OCI-LY7 (cell line): ENCODE measurements around the gene NAGS. TPM values are rescaled to one million over a fixed set of nuclear protein-coding genes. Genes with fewer than 3 reads are reported as not detected.

ENCODE experiments used
- BruUV-seq: library from RNA; stranded (reverse); fragments of 400-500 nt; replicated peaks from 2 replicates; lab custom pipeline; 2021; lab: Mats Ljungman, UMichigan
- CTCF ChIA-PET: fragments of 300-600 bp; sonication (Branson Sonifier 250); formaldehyde crosslinking; loops from one replicate; lab custom pipeline; 2022; ENCODE audit warnings: antibody characterized with exemption; ENCODE audit not compliant: unreplicated experiment; lab: Charles Lee
- POLR2A ChIA-PET: fragments of 300-600 bp; sonication (Branson Sonifier 250); formaldehyde crosslinking; loops from one replicate; lab custom pipeline; 2022; ENCODE audit warnings: antibody characterized with exemption; lab: Charles Lee
- DNase-seq: peaks from one replicate; pipeline ENCODE4 v3.0.0-alpha.2; 2015; ENCODE audit warnings: low spot score
- H2AFZ ChIP-seq: fragments of 200-600 bp; sonication (generic), shearing (Covaris generic); 2 replicates; pipeline ENCODE4 v1.6.1; 2014; ENCODE audit warnings: mild to moderate bottlenecking, antibody characterized with exemption, low read length, moderate library complexity
- H3K27ac ChIP-seq: fragments of 200-600 bp; sonication (generic); 2 replicates; pipeline ENCODE4 v1.5.1; 2014; ENCODE audit warnings: mixed run types, low read depth, mild to moderate bottlenecking, moderate library complexity, low read length, inconsistent platforms; ENCODE audit not compliant: poor library complexity, severe bottlenecking
- H3K36me3 ChIP-seq: fragments of 200-600 bp; sonication (generic); 2 replicates; pipeline ENCODE4 v1.6.1; 2014; ENCODE audit warnings: mild to moderate bottlenecking, antibody characterized with exemption, low read length, moderate library complexity, mixed read lengths; ENCODE audit not compliant: insufficient read depth
- H3K4me1 ChIP-seq: fragments of 200-600 bp; sonication (generic); 2 replicates; pipeline ENCODE4 v1.5.1; 2014; ENCODE audit warnings: mild to moderate bottlenecking, low read length; ENCODE audit not compliant: insufficient read depth, poor library complexity, severe bottlenecking
- H3K4me2 ChIP-seq: fragments of 200-600 bp; sonication (generic); 2 replicates; pipeline ENCODE4 v1.6.1; 2014; ENCODE audit warnings: mild to moderate bottlenecking, low read length
- H3K4me3 ChIP-seq: fragments of 200-600 bp; sonication (generic); 2 replicates; pipeline ENCODE4 v1.5.1; 2014; ENCODE audit warnings: mild to moderate bottlenecking, low read depth, low read length; ENCODE audit not compliant: poor library complexity, severe bottlenecking
- H3K79me2 ChIP-seq: fragments of 200-600 bp; sonication (generic); 2 replicates; pipeline ENCODE4 v1.6.1; 2016; ENCODE audit warnings: low read depth, mild to moderate bottlenecking, low read length, moderate library complexity, mixed read lengths; ENCODE audit not compliant: insufficient read depth
- H3K9me2 ChIP-seq: fragments of 200-600 bp; sonication (generic); 2 replicates; pipeline ENCODE4 v1.6.1; 2016; ENCODE audit warnings: mild to moderate bottlenecking, low read length, mixed read lengths; ENCODE audit not compliant: insufficient read depth
- H3K9me3 ChIP-seq: fragments of 200-600 bp; sonication (generic); 2 replicates; pipeline ENCODE4 v1.6.1; 2014; ENCODE audit warnings: mild to moderate bottlenecking, mixed run types, low read length, mixed read lengths
- H4K20me1 ChIP-seq: fragments of 200-600 bp; sonication (generic); 2 replicates; pipeline ENCODE4 v1.6.1; 2014; ENCODE audit warnings: mild to moderate bottlenecking, antibody characterized with exemption, low read length, moderate library complexity, mixed read lengths; ENCODE audit not compliant: insufficient read depth
- CTCF ChIP-seq: fragments of 200-600 bp; sonication (generic); conservative IDR thresholded peaks from 2 replicates; pipeline ENCODE4 v1.5.1; 2014; ENCODE audit warnings: mild to moderate bottlenecking, antibody characterized with exemption, low read length, moderate library complexity, mixed read lengths
- EZH2phosphoT487 ChIP-seq: fragments of 200-600 bp; sonication (generic); IDR thresholded peaks from 2 replicates; pipeline ENCODE4 v1.6.1; 2018; ENCODE audit warnings: low read depth, borderline replicate concordance, mild to moderate bottlenecking, mixed run types, antibody characterized with exemption, low read length, moderate library complexity, mixed read lengths
- intact Hi-C: fragments of 100-400 bp; cut with micrococcal nuclease; formaldehyde crosslinking; loops from one replicate; pipeline ENCODE4 v1.10.0; 2022; ENCODE audit not compliant: unreplicated experiment
- total RNA-seq, 2 experiments: library from RNA; depleted of rRNA in 1 of 2; stranded (reverse); fragments of >200 nt in 1 of 2; shearing (Covaris generic) in 1 of 2; gene quantifications; 2 replicates each; pipeline ENCODE4 v1.2.3, GENCODE V29; 2014 to 2022

Gene NAGS
- total RNA-seq, 2 experiments from 2014 or later: 0.32 to 1.5 TPM

GRCh38 chr17:44005527-44006271 is 1.3 kb downstream of the NAGS start:
- peaks cover 23% of the 10 kb centered on the region for H3K4me1 ChIP-seq
- no TSS peak for BruUV-seq
- no peak overlapping the region for H3K27ac ChIP-seq
- no peaks in the 10 kb centered on the region for H3K9me3 ChIP-seq
- H2AFZ ChIP-seq: no peak overlapping the region
- POLR2A ChIA-PET: no interaction called here
- H3K79me2 ChIP-seq: no peaks in the 10 kb centered on the region
- DNase-seq: peak; percentile 33
- TF ChIP-seq CTCF (0 out of 2 replicates have a peak, but pooled peaks have one; percentile 15), EZH2phosphoT487 (peak; percentile 60; the same call in 1 of the 2 replicates)
- H3K9me2 ChIP-seq: no peaks in the 10 kb centered on the region
- H3K36me3 ChIP-seq: no peaks in the 10 kb centered on the region
- no peaks in the 10 kb centered on the region for H4K20me1 ChIP-seq
- CTCF ChIA-PET: no interaction called here
- H3K4me3 ChIP-seq: peak overlapping the region; percentile 73
- H3K4me2 ChIP-seq: peak overlapping the region; percentile 86
- intact Hi-C loops: loop anchor here (2.0 kb wide), 1 partner anchor 65 kb away; the partner anchor contains the start of gene G6PC3

- Histone ChIP-seq H3K4me3 (peak overlapping the region; percentile 73), H3K9me3 (no peaks in the 10 kb centered on the region), H4K20me1 (no peaks in the 10 kb centered on the region), H3K4me1 (peaks cover 23% of the 10 kb centered on the region), H3K4me2 (peak overlapping the region; percentile 86), H3K27ac (no peak overlapping the region), H2AFZ (peak overlapping the region; percentile 54; the same call in 1 of the 2 replicates), H3K9me2 (no peaks in the 10 kb centered on the region), H3K79me2 (no peaks in the 10 kb centered on the region), H3K36me3 (peaks cover under 1% of the 10 kb centered on the region; the same call in 1 of the 2 replicates)
- TF ChIP-seq CTCF: no peak
- no peak for TF ChIP-seq EZH2phosphoT487
- POLR2A ChIA-PET: no interaction called here
- no TSS peak for BruUV-seq
- DNase-seq: no peak
- CTCF ChIA-PET: interaction anchor here (0.6 kb wide), 1 partner anchor 35 kb away, joined by 3 read pairs; no protein-coding TSS in a partner anchor
- intact Hi-C loops: loop anchor here (2.0 kb wide), 1 partner anchor 65 kb away; the partner anchor contains the start of gene G6PC3
Observed at GRCh38 chr17:44006272-44006597, 1.8 kb downstream of the NAGS start.
